GM21390 (cell line): Measurements from ENCODE around the gene ARHGEF4.

Source experiments
- ATAC-seq: cut with Tn5 transposase; IDR thresholded peaks from one replicate; pipeline ENCODE4 v1.9.1; 2021; ENCODE audit not compliant: unreplicated experiment

ARHGEF4 gene

DNA sequence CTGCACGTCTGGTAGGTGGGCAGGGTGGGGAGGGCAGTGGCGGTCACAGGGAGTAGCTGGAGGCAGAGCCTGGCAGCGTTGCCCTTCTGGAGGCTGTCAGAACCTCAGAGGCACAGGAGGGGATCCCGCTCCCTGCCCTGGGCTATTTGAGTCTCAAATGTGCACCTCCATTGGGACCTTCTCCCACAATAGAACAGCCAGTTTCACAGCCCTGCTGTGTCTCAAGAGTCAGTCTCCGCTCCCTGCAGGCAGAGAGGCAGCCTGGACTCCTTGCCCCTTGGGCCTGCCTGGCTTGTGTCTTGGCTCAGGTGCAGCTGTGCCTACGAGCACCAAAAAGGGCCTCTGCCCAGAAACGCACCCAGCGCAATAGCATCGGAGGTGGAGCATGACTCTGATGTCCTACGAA is 199.1 kb downstream of the ARHGEF4 start:
- no peak for ATAC-seq

DNA sequence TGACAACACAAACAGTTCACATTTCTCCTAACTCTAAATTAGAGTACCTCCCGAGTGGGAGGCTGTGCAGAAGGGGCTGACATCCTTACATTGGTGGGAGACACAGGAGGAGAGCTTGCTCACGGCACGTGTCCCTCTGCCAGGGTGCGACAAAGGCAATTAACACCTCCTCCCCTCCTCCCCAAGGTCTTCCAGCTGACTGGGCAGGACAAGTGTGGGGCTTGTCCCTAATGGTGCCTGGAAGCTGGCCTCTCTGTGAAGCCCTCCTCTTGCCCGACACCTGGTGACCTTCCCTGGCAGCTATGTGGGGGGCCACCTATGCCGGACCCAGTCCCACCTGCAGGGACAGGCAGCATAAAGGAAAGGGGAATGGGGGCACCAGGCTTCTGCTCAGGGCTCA is 199.6 kb downstream of the ARHGEF4 start:
- no peak for ATAC-seq

DNA sequence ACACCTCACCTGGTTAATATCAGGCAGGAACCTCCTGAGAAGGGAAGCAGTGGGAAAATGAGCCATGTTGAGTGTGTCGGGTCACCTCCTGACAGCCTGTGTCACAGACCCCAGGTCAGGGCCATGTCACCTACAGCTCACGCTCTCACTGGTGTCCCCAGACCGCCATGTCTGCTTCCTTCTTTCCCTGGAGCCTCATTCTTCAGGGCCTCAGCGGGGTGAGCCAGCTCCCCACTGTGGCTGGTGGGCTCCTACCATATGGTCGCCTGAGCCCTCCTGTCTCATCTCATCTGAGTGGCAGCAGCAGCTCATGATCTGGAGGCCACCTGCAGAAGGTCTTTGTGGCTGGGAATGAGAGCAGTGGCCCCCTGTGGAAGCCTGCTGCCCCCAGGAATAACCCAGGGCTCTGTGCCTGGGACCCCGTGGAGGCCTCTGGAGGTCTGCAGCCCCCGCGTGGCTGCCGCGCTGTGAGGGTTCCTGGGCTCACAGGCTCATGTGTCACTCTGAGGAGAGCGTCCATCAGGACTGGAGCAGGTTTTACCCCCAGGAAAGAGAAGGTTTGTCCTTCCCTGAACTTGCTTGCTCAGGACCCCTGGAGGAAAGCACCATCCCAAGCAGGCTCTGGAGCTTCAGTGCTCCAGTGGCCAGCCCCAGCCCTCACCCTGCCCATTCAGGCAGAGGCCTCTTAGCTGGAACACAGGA is 200.1 kb downstream of the ARHGEF4 start:
- ATAC-seq, result no peak

DNA sequence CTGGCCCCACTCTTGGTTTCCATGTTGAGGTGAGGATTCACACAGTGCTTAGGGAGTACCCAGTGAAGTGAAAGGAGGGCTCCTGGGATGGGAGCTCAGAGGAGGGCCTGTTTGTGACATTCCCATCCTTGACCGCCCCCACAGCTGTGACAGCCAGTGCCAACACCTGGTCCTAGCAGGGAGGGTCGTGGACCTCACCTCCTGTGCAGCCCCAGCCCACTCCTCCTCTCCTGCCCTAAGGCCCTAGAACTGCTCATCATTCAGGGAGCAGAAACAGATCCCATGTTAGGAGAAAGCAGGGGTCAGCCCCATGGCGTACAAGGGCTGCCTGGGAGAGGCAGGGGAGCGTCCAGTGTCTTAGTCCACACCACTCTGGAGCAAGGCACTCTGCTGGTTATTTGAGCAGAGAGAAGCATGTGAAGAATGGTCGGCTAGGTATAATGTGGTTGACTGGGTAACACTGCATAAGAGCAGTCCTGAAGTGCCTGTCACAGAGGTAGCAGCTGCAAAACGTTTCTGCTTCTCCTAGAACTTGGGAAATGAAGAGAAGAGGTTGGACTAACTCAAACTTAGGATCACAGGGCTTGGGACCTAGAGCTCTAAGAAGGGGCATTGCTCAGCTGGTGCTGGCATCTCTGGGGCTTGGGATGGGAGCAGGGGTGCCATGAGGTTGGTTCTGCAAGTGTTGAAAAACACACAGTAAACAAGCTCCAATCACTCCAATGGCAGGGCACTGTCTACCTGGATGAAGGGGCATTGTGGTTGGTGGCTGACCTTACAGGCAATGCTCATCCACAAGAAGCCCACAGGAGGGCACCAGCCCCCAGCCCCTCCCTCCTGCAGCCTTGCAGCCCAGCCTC is 200.9 kb downstream of the ARHGEF4 start:
- no peak for ATAC-seq

DNA sequence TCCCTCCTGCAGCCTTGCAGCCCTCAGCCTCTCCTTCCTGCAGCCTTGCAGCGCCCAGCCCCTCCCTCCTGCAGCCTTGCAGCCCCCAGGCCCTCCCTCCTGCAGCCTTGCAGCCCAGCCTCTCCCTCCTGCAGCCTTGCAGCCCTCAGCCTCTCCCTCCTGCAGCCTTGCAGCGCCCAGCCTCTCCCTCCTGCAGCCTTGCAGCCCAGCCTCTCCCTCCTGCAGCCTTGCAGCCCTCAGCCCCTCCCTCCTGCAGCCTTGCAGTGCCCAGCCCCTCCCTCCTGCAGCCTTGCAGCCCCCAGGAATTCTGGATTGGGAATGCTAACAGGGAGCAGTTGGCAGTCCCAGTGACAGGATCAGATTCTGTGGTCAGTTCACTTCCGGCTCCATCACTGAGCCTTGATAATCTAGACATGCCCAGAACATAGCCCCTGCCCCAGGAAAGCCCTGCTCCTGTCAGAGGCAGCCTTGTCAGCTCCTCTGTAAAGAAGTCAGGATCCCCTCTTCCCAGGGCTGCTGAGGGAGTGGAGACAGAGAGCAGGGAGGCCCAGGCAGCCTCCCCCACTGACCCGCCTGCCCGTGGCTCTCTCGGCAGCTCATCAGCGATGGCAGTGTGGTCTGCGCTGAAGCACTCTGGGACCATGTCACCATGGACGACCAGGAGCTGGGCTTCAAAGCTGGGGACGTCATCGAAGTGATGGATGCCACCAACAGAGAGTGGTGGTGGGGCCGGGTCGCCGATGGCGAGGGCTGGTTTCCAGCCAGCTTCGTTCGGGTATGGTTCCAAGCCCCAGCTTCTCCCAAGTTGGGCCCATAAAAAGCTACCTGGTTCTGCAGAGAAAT is 201.8 kb downstream of the ARHGEF4 start:
- no peak for ATAC-seq

DNA sequence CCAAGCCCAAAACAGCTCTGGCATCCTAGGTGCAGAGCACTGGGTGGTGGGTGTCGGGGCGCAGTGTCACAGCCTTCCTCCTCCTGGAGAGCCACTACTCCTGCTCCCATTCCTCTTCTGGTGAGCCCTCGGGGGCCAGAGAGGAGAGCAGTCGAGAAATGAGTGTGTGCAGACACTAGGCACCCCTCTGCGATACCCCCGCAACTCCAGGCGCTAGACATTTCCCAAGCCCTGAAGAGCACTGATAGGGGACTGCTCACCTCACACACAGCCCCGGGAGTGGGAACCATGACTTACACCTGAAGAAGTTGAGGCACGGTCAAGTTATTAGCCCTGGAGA is 202.4 kb downstream of the ARHGEF4 start:
- ATAC-seq, result no peak

DNA sequence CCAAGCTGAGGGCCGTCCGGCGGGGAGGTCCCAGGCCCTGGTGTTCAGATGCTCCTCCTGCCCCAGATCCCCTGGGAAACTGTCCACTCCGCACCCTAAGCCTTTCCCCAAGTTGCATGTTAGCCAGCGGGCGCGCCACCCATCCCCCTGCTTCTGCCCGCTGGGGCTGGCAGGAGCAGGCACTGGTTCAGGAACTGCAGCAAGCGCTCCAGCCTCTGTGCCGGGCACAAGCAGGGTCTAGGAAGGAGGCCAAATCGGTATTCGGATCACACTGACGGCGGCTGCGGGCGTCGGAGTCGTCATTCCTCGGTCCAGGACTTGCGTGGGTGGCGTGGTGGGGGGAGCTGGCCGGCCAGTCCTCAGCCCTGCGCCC is 202.8 kb downstream of the ARHGEF4 start:
- ATAC-seq, result no peak

DNA sequence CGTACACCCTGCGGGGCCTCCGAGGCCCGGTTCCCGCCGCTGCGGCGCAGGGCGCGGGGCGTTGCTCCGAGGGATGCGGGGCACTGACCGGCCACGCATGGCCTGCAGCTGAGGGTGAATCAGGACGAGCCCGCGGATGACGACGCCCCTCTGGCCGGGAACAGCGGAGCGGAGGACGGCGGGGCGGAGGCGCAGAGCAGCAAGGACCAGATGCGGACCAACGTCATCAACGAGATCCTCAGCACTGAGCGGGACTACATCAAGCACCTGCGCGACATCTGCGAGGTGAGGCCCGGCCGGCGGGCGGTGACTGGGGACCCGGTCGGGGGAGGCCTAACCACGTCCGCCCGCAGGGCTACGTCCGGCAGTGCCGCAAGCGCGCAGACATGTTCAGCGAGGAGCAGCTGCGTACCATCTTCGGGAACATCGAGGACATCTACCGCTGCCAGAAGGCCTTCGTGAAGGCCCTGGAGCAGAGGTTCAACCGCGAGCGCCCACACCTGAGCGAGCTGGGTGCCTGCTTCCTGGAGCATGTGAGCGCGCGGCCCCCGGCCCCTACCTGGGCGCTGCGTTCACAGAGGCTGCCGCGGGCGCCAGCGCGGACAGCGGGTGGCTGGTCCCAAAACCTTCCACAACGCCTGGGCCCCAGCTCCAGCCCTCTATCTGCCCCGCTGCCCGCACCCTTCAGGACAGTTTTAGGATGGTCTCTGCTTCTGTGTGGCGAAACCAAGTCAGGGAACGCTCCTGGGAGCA is 203.4 kb downstream of the ARHGEF4 start:
- ATAC-seq, result no peak

DNA sequence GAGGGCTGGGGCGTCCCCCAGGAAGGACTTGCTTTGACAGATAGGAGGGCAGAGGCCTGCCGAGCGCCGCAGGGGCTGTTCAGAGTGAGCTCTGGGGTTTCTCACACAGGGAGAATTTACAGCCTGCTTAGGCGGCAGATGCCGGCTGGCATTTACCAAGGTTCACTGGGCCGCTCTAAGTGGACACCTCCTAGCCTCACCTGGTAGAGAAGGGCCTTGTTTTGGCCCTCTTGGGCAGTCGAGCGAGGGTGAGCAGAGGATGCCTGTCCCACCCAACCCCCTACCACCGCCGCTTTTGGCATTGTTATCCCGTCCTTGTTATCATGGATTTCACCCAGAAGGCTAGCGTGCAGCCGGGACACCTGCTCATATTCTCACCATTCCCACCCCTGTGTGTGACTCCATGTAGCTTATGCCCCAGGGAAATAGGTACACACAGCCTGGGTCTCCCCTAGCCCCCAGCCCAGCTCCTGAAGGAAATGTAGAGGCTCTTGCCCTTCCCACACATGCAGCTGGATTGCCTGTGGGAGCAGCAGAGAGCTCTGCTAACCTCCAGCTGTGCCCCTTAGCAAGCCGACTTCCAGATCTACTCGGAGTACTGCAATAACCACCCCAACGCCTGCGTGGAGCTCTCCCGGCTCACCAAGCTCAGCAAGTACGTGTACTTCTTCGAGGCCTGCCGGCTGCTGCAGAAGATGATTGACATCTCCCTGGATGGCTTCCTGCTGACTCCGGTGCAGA is 204.1 kb downstream of the ARHGEF4 start:
- ATAC-seq, result no peak

DNA sequence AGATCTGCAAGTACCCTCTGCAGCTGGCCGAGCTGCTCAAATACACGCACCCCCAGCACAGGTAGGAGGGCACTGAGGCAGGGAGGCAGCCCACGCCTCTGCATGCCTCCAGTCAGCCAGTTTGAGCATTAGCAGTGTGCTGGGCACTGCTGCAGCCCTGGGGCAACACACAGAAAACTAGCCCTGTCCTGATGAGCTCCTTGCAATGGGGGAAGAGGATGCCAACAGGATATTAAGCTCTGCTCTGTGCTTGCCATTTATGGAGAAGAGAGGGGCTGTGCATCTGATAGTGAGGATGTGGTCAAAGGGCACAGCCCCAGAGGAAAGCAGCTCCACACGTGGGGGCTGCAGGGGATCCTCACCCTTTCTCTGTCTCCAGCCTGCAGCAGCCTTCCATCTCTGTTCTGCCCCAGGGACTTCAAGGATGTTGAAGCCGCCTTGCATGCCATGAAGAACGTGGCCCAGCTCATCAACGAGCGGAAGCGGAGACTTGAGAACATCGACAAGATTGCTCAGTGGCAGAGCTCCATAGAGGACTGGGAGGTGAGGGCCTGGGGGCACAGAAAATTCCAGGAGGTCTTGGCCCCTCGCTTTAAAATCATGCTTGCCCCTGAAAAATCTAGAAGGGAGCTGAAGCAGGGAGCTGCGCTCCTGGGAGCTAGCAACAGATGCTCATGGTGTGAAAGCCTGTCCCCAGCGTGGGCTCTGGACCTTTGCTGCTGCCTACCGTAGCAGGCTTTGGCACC is 204.9 kb downstream of the ARHGEF4 start:
- no peak for ATAC-seq

DNA sequence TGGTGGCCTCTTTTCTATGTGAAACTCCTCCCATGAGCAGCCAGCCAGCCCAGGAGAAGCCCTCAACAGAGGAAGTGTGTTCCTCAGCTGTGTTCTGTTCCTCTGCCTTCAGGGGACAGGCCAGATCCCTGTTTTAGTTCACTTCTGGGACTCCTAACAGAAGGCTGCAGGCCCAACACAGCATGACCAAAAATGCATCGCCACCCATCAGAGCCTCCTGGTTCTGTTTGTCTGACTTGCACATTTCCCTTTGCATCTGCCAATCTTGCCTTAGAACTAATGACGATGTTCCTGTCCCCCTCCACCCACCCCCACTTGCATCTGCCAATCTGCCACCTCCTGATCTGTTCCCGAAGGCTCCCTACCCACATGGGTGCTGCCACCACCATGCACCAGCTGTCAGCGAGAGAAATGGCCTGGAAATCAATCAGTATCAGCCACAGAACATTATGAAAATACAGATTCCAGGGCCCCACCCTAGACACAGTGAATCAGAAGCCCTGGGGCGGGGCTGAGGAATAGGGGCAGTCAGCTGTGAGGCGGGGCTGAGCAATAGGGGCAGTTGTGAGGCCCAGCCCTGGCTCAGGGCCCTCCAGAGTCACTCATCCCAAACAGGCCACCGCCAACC is 205.5 kb downstream of the ARHGEF4 start:
- no peak for ATAC-seq

DNA sequence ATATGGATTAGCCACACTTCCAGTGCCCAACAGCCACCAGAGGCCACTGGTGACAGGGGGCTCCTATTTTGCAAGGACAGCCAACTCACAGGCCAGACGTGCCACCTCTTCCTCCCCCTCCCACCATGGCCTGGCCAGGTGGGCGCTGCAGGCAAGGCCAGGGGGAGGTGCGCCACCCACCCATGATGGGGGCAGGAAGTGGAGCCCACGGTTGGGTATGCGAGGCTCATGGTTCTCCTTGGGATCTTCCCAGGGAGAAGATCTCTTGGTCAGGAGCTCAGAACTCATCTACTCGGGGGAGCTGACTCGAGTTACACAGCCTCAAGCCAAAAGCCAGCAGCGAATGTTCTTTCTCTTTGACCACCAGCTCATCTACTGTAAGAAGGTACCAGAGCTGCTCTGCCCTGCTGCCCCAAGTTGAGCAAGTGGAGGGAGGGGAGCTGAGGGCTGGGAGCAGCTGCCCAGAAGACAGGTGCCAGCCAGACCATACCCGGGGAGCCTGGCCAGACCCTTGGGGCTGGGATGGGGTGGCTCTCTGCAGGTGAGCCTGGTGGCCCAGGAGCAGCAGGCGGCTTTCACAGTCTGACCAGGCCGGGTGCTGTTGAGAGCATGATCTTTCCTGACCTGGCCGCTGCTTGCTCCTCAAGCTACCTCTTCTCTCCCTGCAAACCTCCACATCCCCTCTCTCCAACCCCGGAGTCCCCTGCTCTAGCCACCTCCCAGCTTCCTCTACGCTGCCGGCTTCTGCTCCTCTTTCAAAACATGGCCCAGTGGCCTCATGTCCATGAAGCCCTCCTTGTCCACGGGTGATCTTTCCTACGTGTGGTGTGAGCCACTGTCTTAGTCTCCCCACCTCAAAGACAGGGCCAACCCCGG is 206.7 kb downstream of the ARHGEF4 start:
- ATAC-seq, result no peak

DNA sequence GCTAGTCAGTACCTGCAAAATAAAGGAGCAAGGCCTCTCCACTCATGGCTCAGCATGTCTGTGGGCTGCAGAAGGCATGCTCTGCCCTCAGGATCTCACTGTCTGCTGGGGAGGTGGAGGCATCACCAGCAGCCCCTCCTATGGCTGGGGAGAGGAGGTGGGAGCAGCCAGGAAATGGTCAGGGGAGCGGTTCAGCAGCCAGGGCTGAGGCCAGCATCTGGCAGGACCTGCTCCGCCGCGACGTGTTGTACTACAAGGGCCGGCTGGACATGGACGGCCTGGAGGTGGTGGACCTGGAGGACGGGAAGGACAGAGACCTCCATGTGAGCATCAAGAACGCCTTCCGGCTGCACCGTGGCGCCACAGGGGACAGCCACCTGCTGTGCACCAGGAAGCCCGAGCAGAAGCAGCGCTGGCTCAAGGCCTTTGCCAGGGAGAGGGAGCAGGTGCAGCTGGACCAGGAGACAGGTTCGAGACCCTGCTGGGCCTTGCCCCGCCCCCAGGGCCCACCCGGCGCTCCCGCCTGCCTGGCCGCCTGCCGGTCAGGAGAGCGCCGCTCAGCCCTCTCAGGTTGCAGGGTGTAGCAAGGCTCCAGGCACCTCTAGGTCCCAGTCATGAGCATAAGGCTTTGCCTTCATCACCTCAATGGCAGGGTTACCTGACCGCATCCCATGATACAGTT is 207.5 kb downstream of the ARHGEF4 start:
- no peak for ATAC-seq

DNA sequence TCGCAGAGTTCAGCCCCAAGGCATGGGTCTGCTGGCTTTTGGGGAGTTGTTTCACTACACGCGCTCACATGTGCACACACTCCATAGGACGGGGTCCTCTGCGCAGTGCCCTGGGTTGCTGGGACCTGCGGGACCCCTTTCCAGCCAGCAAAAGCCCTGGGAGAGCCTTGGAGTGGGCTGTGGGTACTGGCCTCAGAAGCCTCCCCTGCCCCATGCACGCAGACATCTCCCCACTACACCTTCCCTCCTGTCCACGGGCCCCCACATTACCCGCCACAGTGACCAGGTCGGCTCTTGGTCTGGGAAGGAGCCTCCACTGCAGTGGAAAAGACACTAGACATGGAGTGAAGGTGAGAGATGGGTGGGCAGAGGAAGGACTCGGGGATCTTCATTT is 208.0 kb downstream of the ARHGEF4 start:
- ATAC-seq, result no peak

DNA sequence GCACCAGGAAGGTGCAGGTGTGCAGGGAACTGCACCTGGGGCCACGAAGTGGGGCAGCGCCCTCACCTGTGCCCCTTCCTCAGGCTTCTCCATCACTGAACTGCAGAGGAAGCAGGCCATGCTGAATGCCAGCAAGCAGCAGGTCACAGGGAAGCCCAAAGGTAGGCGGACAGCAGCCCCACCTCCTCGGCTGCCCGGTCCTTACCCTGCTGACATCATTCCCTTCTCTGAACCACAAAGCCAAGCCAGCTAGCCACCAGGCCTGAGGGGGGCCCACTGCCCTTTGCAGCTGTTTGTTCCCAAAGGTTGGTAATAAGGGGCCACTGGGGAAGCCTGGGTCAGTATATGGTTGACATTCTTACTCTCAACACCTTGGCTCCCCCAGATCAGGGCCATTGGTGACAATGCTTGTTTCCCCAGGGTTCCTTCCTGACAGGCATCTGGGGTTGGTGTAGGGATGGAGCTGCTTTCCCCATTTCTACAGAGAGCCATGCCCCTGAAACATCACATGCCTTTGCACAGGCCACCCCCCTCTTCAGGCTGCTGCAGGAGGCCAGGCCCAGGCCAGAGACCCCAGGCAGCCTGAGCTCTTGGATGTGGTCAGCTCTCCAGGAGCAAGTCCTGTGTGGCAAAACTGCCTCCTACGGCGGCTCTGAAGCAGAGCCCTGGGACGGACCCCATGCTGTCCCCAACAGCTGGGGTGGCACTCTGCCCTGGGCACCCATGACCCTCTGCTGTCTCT is 208.7 kb downstream of the ARHGEF4 start:
- no peak for ATAC-seq

DNA sequence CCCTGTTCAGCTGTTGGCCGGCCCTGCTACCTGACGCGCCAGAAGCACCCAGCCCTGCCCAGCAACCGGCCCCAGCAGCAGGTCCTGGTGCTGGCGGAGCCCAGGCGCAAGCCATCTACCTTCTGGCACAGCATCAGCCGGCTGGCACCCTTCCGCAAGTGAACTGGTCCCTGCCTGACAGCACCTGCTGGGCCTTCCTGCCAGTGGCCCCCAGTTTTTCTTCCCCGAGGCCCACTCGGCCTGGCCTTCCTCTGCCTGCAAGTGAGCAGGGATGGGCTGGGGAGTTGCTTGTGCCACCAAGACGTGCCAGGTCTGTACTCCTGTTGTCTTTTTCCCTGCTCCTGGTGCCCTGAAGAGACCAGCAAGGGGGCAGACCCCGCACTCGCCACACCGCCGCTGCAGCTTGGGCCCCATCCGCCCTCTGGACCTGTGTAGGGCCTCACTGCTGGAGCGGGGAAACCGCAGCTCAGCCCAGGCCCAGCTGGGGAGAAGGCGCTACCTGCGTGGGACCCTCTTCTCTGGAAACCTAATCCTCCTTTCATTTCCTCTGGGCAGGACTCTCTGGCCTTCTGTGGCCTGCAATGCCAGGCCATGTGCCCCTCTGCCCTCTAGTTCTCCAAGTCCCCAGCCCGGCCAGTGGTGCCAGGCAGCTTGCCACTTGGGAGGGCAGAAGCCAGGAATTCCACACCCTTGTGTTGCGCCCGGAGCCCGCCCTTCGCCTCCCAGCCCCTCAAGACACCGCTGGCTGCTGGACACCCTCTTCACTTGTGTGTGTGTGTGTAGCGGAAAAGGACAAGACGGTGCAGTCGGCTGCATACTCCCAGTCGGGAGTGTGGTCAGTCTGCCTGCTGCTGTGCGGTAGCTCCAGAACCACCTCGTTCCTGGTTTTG is 209.6 kb downstream of the ARHGEF4 start:
- ATAC-seq, result no peak
